HG03066 (cell line): ENCODE data around the gene AKAP1.

Experiments used
- ATAC-seq: cut with Tn5 transposase; IDR thresholded peaks from one replicate; pipeline ENCODE4 v1.9.1; 2021; ENCODE audit warnings: low read depth; ENCODE audit not compliant: unreplicated experiment

AKAP1 gene

GRCh38 chr17:57084802-57085447 lies at the start of gene AKAP1:
Gene AKAP1, plus strand, starts transcription at chr17:57085246. Its CDS starts 20,219 bp downstream, at chr17:57105465.
- peak; percentile 88 for ATAC-seq

- no peak for ATAC-seq
Observed at GRCh38 chr17:57035971-57036481, 49.0 kb upstream of the AKAP1 start.

GRCh38 chr17:57037411-57037810 lies 47.6 kb upstream of the AKAP1 start:
- ATAC-seq, result no peak

GRCh38 chr17:57038486-57038885 lies 46.6 kb upstream of the AKAP1 start:
- no peak for ATAC-seq

- ATAC-seq, result no peak
Observed at GRCh38 chr17:57040571-57040970, 44.5 kb upstream of the AKAP1 start.

GRCh38 chr17:57043276-57043675 lies 41.8 kb upstream of the AKAP1 start:
- no peak for ATAC-seq

GRCh38 chr17:57044976-57045867 lies 39.8 kb upstream of the AKAP1 start:
- ATAC-seq, result no peak

- ATAC-seq, result no peak
Observed at GRCh38 chr17:57045868-57046704, 39.0 kb upstream of the AKAP1 start.

GRCh38 chr17:57046749-57047148 lies 38.3 kb upstream of the AKAP1 start:
- no peak for ATAC-seq

- ATAC-seq, result no peak
Observed at GRCh38 chr17:57048096-57048495, 37.0 kb upstream of the AKAP1 start.

GRCh38 chr17:57050306-57050705 lies 34.7 kb upstream of the AKAP1 start:
- no peak for ATAC-seq

GRCh38 chr17:57051886-57052361 lies 33.1 kb upstream of the AKAP1 start:
- ATAC-seq, result no peak

GRCh38 chr17:57062865-57063264 lies 22.2 kb upstream of the AKAP1 start:
- no peak for ATAC-seq

- no peak for ATAC-seq
Observed at GRCh38 chr17:57067162-57067561, 17.9 kb upstream of the AKAP1 start.

- ATAC-seq, result no peak
Observed at GRCh38 chr17:57067781-57068180, 17.3 kb upstream of the AKAP1 start.

- no peak for ATAC-seq
Observed at GRCh38 chr17:57068222-57068658, 16.8 kb upstream of the AKAP1 start.

GRCh38 chr17:57068707-57069106 lies 16.3 kb upstream of the AKAP1 start:
- ATAC-seq, result no peak

- ATAC-seq, result no peak
Observed at GRCh38 chr17:57071991-57072944, 12.8 kb upstream of the AKAP1 start.

GRCh38 chr17:57073626-57074025 lies 11.4 kb upstream of the AKAP1 start:
- no peak for ATAC-seq
